NCI-H1694 treated with DMSO at 0.1 percent for 48 hours (cell line): ENCODE results near the gene SPATA6.
"Not testable (repeated sequence)": the region's sequence is repeated elsewhere in the genome, so short reads cannot be mapped to it uniquely, and the experiment has no call there.

Experiments used
- DNase-seq: peaks from one replicate; lab custom pipeline; 2025; lab: John Stamatoyannopoulos, UW

SPATA6 gene

DNA sequence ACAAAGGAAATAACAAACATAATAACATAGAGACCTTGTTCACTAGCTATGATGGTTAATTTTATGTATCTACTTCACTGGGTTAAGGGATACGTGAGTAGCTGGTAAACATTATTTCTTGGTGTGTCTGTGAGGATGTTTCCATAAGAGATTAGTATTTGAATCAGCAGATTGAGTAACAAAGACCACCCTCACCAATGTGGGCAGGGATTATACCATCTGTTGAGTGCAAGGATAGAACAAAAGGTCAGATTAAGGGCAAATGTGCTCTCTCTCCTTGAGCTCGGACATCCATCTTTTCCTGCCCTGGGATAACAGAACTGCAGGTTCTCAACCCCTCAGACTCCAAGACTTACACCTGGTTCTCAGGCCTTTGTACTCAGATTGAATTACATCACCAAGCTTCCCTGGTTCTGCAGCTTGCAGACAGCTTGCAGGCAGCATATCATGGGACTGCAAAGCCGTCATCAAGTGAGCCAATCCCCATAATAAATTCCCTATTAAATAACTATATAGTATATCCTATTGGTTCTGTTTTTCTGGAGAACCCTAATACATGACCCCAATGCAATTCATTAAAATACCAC lies 9.2 kb downstream of the SPATA6 start:
- DNase-seq, result no peak

- DNase-seq, result peak; percentile 9
Observed at GRCh38 chr1:48450505-48450904, 21.5 kb downstream of the SPATA6 start.

DNA sequence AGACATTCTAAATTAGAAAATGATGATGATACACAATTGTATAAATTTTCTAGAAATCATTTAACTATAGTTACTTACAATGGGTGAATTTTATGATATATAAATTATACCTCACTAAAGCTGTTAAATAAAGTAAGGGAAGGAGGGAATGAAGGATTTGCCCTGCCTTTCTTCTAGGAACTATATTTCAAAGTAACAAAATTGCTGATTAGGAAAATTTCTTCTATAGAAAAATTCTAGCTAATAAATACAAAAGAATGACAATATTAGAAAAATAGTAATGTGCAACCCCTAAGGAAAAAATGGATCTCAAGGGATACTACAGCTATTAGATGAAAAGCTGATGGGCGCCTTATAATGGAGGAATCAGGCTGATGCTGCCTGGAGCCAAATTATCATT lies 23.1 kb downstream of the SPATA6 start:
- DNase-seq, result no peak

DNA sequence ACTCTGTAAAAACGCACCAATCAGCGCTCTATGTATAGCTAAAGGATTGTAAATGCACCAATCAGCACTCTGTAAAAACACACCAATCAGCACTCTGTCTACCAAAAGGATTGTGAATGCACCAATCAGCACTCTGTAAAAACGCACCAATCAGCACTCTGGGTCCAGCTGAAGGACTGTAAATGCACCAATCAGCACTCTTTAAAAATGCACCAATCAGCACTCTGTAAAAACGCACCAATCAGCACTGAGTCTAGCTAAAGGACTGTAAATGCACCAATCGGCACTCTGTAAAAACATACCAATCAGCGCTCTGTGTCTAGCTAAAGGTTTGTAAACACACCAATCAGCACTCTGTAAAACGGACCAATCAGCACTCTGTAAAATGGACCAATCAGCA lies 27.8 kb downstream of the SPATA6 start:
- DNase-seq, result not testable (repeated sequence)

- no peak for DNase-seq
Observed at GRCh38 chr1:48442864-48443619, 29.0 kb downstream of the SPATA6 start.

- not testable (repeated sequence) for DNase-seq
Observed at GRCh38 chr1:48440786-48441185, 31.2 kb downstream of the SPATA6 start.

- no peak for DNase-seq
Observed at GRCh38 chr1:48439380-48439779, 32.6 kb downstream of the SPATA6 start.

- DNase-seq, result not testable (repeated sequence)
Observed at GRCh38 chr1:48437379-48437778, 34.6 kb downstream of the SPATA6 start.

GRCh38 chr1:48435312-48436002 lies 36.5 kb downstream of the SPATA6 start:
- not testable (repeated sequence) for DNase-seq

GRCh38 chr1:48430832-48431231 lies 41.2 kb downstream of the SPATA6 start:
- DNase-seq, result no peak

DNA sequence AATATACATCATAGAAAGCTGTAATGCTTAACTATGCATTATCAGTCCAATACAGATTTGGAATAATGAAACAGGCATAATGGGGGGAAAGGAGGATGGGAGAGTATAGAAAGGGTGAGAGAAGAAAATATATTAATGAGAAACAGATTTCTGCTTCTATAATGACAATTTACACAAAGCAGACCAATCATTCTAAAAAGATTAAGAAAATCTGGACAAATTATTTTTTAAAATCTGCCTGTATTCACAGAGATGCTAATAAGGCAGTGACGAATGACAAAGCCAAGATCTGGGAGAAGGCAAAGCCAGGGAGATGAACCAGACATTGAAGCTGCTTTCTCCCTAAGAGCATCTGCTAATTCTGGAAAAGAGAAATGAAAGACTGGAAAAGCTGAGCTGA lies 50.0 kb downstream of the SPATA6 start:
- DNase-seq, result no peak

GRCh38 chr1:48418742-48419141 lies 53.3 kb downstream of the SPATA6 start:
- no peak for DNase-seq

GRCh38 chr1:48415050-48415449 lies 57.0 kb downstream of the SPATA6 start:
- no peak for DNase-seq

- no peak for DNase-seq
Observed at GRCh38 chr1:48414264-48414663, 57.7 kb downstream of the SPATA6 start.

DNA sequence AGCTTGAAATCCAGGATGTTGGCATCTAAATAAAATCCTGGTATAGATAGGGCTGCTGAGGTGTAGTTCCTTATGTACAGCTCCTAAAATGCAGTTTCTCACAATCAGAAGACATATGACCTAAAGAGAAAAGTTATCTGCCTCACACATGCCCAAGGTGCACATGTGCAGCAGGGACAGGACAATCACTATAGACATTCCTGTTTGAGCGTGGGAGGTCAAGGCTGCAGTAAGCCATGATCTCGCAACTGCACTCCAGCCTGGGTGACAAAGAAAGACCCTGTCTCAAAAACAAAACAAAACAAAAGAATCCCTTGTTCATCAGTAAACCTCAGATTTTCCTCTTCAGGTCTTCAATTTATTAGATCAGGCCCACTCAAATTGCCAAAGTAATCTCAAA lies 66.1 kb downstream of the SPATA6 start:
- no peak for DNase-seq

- no peak for DNase-seq
Observed at GRCh38 chr1:48405400-48405799, 66.6 kb downstream of the SPATA6 start.

DNA sequence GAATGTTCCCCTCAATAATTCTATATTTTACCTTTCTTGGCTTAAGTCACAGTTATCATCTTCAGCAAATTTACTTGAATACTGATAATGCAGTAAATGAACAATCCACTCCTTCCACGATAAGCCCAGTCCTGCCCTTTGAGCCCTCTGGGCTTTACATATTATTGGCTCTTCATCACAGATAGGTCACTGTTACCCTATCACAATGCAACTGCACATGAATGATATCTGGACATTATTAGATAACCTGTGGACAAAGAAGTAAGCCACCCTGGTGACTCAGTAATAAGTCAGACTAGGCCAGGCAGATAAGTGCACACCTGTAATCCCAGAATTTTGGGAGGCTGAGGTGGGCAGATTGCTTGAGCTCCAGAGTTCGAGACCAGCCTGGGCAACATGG lies 69.4 kb downstream of the SPATA6 start:
- no peak for DNase-seq

GRCh38 chr1:48396208-48396607 lies 75.8 kb downstream of the SPATA6 start:
- DNase-seq, result no peak

DNA sequence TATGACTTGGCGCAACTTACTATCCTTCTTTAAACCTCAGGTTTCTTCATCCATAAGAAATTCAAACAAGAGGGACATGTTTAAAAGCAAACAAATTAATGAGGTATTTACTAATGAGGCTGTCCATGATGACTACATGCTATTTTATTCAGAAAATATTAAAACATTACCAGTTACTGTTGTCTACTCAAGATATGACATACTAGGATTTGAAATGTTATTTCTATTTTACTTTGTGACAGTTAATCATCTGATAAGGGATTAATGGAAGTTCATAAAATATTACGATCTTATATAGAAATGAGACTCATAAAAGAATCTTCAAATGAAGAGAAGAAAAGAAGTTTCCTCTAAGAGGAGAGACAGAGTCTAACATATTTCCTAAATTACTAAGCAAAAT lies 80.1 kb downstream of the SPATA6 start:
- no peak for DNase-seq

DNA sequence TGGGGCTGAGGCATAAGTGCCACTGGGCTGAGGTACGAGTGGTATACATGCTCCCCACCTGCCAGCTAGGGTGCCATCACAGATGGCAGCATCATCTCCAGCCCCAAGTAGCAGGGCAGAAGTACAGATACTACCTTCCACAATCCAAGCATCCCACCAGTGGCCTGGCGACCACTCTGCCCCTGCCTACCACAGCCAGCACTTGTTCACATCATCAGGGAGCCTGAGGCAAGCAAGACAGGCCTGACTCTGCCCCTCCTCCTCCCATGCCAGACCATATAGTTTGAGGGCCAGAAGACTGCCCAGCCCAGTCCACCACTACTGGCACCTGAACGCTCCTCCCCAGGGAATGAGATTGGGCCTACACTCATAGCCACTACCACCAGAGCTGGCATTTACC lies 84.6 kb downstream of the SPATA6 start:
- DNase-seq, result no peak

GRCh38 chr1:48374785-48375184 lies 97.2 kb downstream of the SPATA6 start:
- DNase-seq, result no peak

DNA sequence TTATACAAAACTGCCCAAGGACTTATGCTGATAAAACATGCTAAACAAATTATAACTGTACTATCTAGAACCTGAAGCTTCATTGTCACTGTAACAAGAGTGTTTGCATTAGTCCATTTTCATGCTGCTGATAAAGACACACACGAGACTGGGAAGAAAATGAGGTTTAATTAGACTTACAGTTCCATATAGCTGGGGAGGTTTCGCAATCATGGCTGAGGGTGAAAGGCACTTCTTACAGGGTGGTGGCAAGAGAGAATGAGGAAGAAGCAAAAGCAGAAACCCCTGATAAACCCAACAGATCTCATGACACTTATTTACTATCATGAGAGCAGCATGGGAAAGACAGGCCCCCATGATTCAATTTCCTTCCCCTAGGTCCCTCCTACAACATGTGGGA lies 100.4 kb downstream of the SPATA6 start:
- DNase-seq, result no peak

DNA sequence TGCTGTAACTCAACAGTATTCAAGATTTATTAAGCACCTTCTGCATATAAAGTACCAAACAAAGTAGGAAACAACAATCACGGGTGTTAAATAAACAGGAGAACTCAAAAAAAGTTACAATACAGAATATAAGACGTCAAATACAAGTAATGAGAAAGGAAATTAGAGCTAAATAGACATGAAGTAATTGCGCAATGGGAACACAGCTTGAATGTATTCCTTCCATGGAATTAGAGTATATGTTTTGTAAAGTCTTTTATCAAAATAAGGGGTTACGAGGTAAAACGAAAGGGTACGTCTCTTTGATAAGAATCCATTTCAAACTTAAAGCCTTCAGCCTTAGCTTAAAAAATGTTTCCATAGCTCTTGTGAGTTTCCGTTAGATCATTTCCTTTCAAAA lies 109.1 kb downstream of the SPATA6 start:
- no peak for DNase-seq
